Measurements from ENCODE around the gene RGS6. TPM values are rescaled to one million over a fixed set of nuclear protein-coding genes. Genes with fewer than 3 reads are reported as not detected.

RGS6 gene
- total RNA-seq, 4 donors from 2014 or later, result 0.50 to 6.5 (median 4.7) TPM

GRCh38 chr14:72605096-72605920, 673.1 kb downstream of the RGS6 start:
- WGBS, 2 donors (ENCODE audit: low coverage in 1 of 2), result 93 to 100% methylated on average over 3 to 12 of the region's 18 CpGs
- TF ChIP-seq POLR2AphosphoS5 (IDR thresholded peaks at IDR 0.05) (no peak), POLR2A (IDR thresholded peaks at IDR 0.05) (no peak), EP300 (IDR thresholded peaks at IDR 0.05) (no peak)
- TF ChIP-seq, protein P1, sequence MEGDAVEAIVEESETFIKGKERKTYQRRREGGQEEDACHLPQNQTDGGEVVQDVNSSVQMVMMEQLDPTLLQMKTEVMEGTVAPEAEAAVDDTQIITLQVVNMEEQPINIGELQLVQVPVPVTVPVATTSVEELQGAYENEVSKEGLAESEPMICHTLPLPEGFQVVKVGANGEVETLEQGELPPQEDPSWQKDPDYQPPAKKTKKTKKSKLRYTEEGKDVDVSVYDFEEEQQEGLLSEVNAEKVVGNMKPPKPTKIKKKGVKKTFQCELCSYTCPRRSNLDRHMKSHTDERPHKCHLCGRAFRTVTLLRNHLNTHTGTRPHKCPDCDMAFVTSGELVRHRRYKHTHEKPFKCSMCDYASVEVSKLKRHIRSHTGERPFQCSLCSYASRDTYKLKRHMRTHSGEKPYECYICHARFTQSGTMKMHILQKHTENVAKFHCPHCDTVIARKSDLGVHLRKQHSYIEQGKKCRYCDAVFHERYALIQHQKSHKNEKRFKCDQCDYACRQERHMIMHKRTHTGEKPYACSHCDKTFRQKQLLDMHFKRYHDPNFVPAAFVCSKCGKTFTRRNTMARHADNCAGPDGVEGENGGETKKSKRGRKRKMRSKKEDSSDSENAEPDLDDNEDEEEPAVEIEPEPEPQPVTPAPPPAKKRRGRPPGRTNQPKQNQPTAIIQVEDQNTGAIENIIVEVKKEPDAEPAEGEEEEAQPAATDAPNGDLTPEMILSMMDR (IDR thresholded peaks at IDR 0.05), result no peak
- no peak overlapping the region for H3K27ac ChIP-seq
- peaks cover 10% of the 10 kb centered on the region for H3K27me3 ChIP-seq
- ATAC-seq, result no peak
- no peak overlapping the region for H3K4me3 ChIP-seq
- H3K9me3 ChIP-seq, result no peaks in the 10 kb centered on the region
- H3K4me1 ChIP-seq, result no peaks in the 10 kb centered on the region
- no peaks in the 10 kb centered on the region for H3K36me3 ChIP-seq

- H3K4me1 ChIP-seq, result no peaks in the 10 kb centered on the region
- no peak overlapping the region for H3K27ac ChIP-seq
- no peaks in the 10 kb centered on the region for H3K9me3 ChIP-seq
- no peak overlapping the region for H3K4me3 ChIP-seq
- peaks cover 7% of the 10 kb centered on the region for H3K27me3 ChIP-seq
- 86% methylated on average over 3 of the region's 3 CpGs; no CpG with 5 or more reads in 1 of the 2 donors for WGBS, 2 donors (ENCODE audit: low coverage in 1 of 2)
- TF ChIP-seq POLR2A (IDR thresholded peaks at IDR 0.05), result no peak
- no peak for TF ChIP-seq EP300 (IDR thresholded peaks at IDR 0.05)
- TF ChIP-seq, protein P1 (IDR thresholded peaks at IDR 0.05), result no peak
- no peak for TF ChIP-seq POLR2AphosphoS5 (IDR thresholded peaks at IDR 0.05)
- no peaks in the 10 kb centered on the region for H3K36me3 ChIP-seq
- ATAC-seq, result no peak
These were observed 673.6 kb downstream of the RGS6 start for GRCh38 chr14:72605921-72606220.

DNA sequence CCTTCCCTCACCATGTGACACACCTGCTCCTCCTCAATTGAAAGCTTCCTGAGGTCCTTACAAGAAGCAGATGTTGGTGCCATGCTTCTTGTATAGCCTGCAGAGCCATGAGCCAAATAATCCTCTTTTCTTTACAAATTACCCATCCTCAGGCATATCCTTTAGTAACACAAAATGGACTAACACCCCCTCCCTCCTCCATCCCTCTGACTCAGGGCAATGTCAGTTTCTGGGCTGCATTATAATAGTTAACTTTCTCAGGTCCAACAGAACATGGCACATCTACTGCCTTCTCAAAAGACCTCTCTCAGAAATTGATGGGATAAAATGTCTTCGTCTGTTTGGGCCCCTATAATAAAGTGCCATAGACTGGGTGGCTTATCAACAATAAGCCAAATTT, 674.6 kb downstream of the RGS6 start:
- peaks cover 3% of the 10 kb centered on the region for H3K27me3 ChIP-seq
- H3K4me1 ChIP-seq, result no peaks in the 10 kb centered on the region
- no peaks in the 10 kb centered on the region for H3K9me3 ChIP-seq
- no peak overlapping the region for H3K4me3 ChIP-seq
- TF ChIP-seq EP300 (IDR thresholded peaks at IDR 0.05) (no peak), POLR2AphosphoS5 (IDR thresholded peaks at IDR 0.05) (no peak), POLR2A (IDR thresholded peaks at IDR 0.05) (no peak)
- TF ChIP-seq, protein P1 (IDR thresholded peaks at IDR 0.05), result no peak
- no peak overlapping the region for H3K27ac ChIP-seq
- 75 to 89% methylated on average over 1 of the region's 1 CpG for WGBS, 2 donors (ENCODE audit: low coverage in 1 of 2)
- no peaks in the 10 kb centered on the region for H3K36me3 ChIP-seq
- ATAC-seq, result no peak

DNA sequence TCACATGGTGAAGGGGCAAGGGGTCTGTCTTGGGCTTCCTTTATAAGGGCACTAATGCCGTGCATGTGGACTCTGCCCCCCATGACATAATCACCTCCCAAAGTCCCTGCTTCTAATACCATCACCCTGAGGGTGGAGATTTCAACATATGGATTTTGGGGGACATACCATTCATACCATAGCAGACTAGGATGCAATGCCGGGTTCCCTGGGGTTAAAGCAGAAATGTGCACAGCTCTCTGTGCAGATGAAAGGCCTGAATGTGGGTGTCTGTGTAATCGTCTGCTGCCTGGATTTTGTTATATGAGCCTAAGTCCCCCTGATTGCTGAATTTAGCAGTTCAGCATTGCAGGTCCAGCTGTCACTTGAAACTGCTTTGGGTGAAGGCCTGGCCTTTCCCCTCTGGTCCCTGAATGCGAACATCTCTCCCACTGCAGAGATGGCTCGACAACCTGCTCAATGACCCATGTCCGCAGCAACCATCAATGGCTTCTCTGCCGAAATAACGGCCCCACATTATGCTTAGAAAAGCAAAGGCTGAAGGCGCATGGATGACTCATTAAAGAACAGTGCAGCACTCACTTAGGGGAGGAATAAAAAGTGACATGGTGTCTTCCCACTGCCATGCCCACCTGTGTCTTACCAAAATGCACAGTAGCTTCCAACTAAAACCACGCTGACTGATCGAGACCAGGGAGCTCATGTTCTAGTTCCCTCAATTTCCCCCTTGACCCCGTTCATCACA, 675.3 kb downstream of the RGS6 start:
- H3K36me3 ChIP-seq, result no peaks in the 10 kb centered on the region
- no peak for TF ChIP-seq EP300 (IDR thresholded peaks at IDR 0.05)
- TF ChIP-seq, protein P1 (IDR thresholded peaks at IDR 0.05), result no peak
- TF ChIP-seq POLR2AphosphoS5 (IDR thresholded peaks at IDR 0.05), result no peak
- no peak for TF ChIP-seq POLR2A (IDR thresholded peaks at IDR 0.05)
- no peak for ATAC-seq
- H3K4me3 ChIP-seq, result no peak overlapping the region
- no peaks in the 10 kb centered on the region for H3K27me3 ChIP-seq
- H3K4me1 ChIP-seq, result no peaks in the 10 kb centered on the region
- no peak overlapping the region for H3K27ac ChIP-seq
- WGBS, 2 donors (ENCODE audit: low coverage in 1 of 2), result 88 to 98% methylated on average over 6 to 7 of the region's 12 CpGs
- no peaks in the 10 kb centered on the region for H3K9me3 ChIP-seq
